Body of pancreas (tissue), 4 donors: ENCODE measurements around the gene URB1. TPM values are rescaled to one million over a fixed set of nuclear protein-coding genes. Genes with fewer than 3 reads are reported as not detected.
A peak's percentile ranks its signal among the peaks of the same experiment; 100 is the strongest.
"Not testable (repeated sequence)": the region's sequence is repeated elsewhere in the genome, so short reads cannot be mapped to it uniquely, and the experiment has no call there.

Experiments
- ATAC-seq: fragments of 150-250 bp; one replicate; pipeline ENCODE4 v1.9.1; 2016
- DNase-seq, 4 donors: peaks; one replicate each; pipeline ENCODE4 v3.0.0-alpha.2; 2019
- H3K27ac ChIP-seq, 4 donors: fragments of 200-600 bp; sonication (generic); 1 replicate in 3 of 4; 2 replicates in 1 of 4; pipeline versions ENCODE4 v1.5.1 to v1.6.1; 2016 to 2019; ENCODE audit warnings: mild to moderate bottlenecking in 1 of 4, mixed read lengths in 1 of 4, moderate library complexity in 1 of 4
- H3K27me3 ChIP-seq, 2 donors: fragments of 200-600 bp; sonication (generic); one replicate each; pipeline ENCODE4 v1.6.0; 2016; ENCODE audit warnings: mild to moderate bottlenecking in 1 of 2
- H3K36me3 ChIP-seq, 2 donors: fragments of 200-600 bp; sonication (generic); replicated peaks in 1 of 2; 2 replicates each; pipeline ENCODE4 v1.5.1; 2016; ENCODE audit warnings: low read depth in 2 of 2; ENCODE audit not compliant: insufficient read depth in 1 of 2
- H3K4me1 ChIP-seq: fragments of 200-600 bp; sonication (generic); one replicate; pipeline ENCODE4 v1.6.0; 2016
- H3K4me3 ChIP-seq, 2 donors: fragments of 200-600 bp; sonication (generic); 1 replicate in 1 of 2; 2 replicates in 1 of 2; pipeline ENCODE4 v1.5.1; 2016 to 2019
- H3K9me3 ChIP-seq, 3 donors: fragments of 200-600 bp; sonication (generic); 1 replicate in 2 of 3; 2 replicates in 1 of 3; pipeline ENCODE4 v1.5.1; 2016
- CTCF ChIP-seq, 7 experiments: fragments of 450-650 bp in 4 of 7; fragments of 200-600 bp in 3 of 7; sonication (generic) in 3 of 7; IDR thresholded peaks; one replicate each; pipeline ENCODE4 v1.5.1; 2016 to 2019; ENCODE audit warnings: antibody characterized with exemption in 7 of 7
- POLR2A ChIP-seq, 3 donors: fragments of 450-650 bp; IDR thresholded peaks; one replicate each; pipeline ENCODE4 v1.6.1; 2016; ENCODE audit warnings: antibody characterized with exemption in 3 of 3, mild to moderate bottlenecking in 2 of 3
- WGBS, 2 donors: methylation state at CpG; one replicate each; pipeline ENCODE4 v1.1.5; 2017; 5-methylcytosine and 5-hydroxymethylcytosine counted together
- intact Hi-C: fragments of 100-400 bp; cut with DNase I; formaldehyde crosslinking; loops from one replicate; pipeline ENCODE4 v1.15.1; 2023
- total RNA-seq, 2 donors: library from RNA; depleted of rRNA; stranded (reverse); fragments of >200 nt; gene quantifications; one replicate each; pipeline ENCODE4 v1.1.0, GENCODE V29; 2016

Gene URB1
- 10 to 100 TPM; 10.1 to 11.2 TPM for total RNA-seq

- H3K27ac ChIP-seq, result peak within 1 kb of the TSS; percentile 70 to 92 (median 82)
- WGBS, 2 donors, result 0 to 2% methylated on average over 18 to 56 of the region's 59 CpGs
- ATAC-seq, result peak; percentile 96
Measured at GRCh38 chr21:32392880-32393676, at the start of gene URB1. Gene URB1, minus strand, starts transcription at chr21:32393012. Its CDS starts 102 bp downstream, at chr21:32392910.

GRCh38 chr21:32437729-32438128 is 44.9 kb upstream of the URB1 start:
- H3K4me1 ChIP-seq, result peaks cover 8% of the 10 kb centered on the region
- intact Hi-C loops, result no loop called here
- TF ChIP-seq CTCF (IDR thresholded peaks at IDR 0.05), result no peak
- no peak for TF ChIP-seq POLR2A (IDR thresholded peaks at IDR 0.05)
- H3K4me3 ChIP-seq, result no peak overlapping the region
- H3K9me3 ChIP-seq, result no peaks in the 10 kb centered on the region
- WGBS, 2 donors, result 58 to 81% methylated on average over 12 of the region's 12 CpGs
- ATAC-seq (no peak), DNase-seq (no peak)
- no peak overlapping the region for H3K27ac ChIP-seq
- no peaks in the 10 kb centered on the region for H3K36me3 ChIP-seq
- H3K27me3 ChIP-seq, result no peaks in the 10 kb centered on the region

More at GRCh38 chr21:32392880-32393676, at the start of gene URB1:
- DNase-seq, result peak; percentile 92 to 94 (median 93)
- intact Hi-C loops, result no loop called here
- peak in 3 of 7 experiments; percentile 5 to 26 (median 20) for TF ChIP-seq CTCF (IDR thresholded peaks at IDR 0.05)
- TF ChIP-seq POLR2A (IDR thresholded peaks at IDR 0.05), result peak; percentile 30 to 87 (median 77)
- no peaks in the 10 kb centered on the region for H3K27me3 ChIP-seq
- H3K36me3 ChIP-seq, result no peaks in the 10 kb centered on the region
- H3K4me1 ChIP-seq, result peaks cover 29% of the 10 kb centered on the region
- no peaks in the 10 kb centered on the region for H3K9me3 ChIP-seq
- H3K4me3 ChIP-seq, result peak within 1 kb of the TSS; percentile 73 to 98

- peak; percentile 78 for ATAC-seq
- peak in 2 of 4 donors; percentile 19 to 54 for DNase-seq
- 29 to 43% methylated on average over 15 of the region's 15 CpGs for WGBS, 2 donors
- H3K4me3 ChIP-seq, H3K27me3 ChIP-seq, H3K36me3 ChIP-seq, H3K9me3 ChIP-seq, H3K4me1 ChIP-seq, intact Hi-C loops: not testable (repeated sequence)
- H3K27ac ChIP-seq, result peak overlapping the region in 2 of 4 donors; percentile 37 to 55
- TF ChIP-seq POLR2A (IDR thresholded peaks at IDR 0.05), result peak in 1 of 3 donors; percentile 9
Measured at GRCh38 chr21:32432982-32433660, 40.3 kb upstream of the URB1 start.

GRCh38 chr21:32427958-32428623 is 35.3 kb upstream of the URB1 start:
- no peaks in the 10 kb centered on the region for H3K9me3 ChIP-seq
- WGBS, 2 donors, result 54 to 60% methylated on average over 10 of the region's 10 CpGs
- ATAC-seq (no peak), DNase-seq (no peak)
- no peak overlapping the region for H3K4me3 ChIP-seq
- intact Hi-C loops, result no loop called here
- no peaks in the 10 kb centered on the region for H3K27me3 ChIP-seq
- TF ChIP-seq POLR2A (IDR thresholded peaks at IDR 0.05) (no peak), CTCF (IDR thresholded peaks at IDR 0.05) (no peak)
- H3K4me1 ChIP-seq, result peaks cover 9% of the 10 kb centered on the region
- peak overlapping the region in 2 of 4 donors; percentile 5 to 44 for H3K27ac ChIP-seq
- H3K36me3 ChIP-seq, result no peaks in the 10 kb centered on the region

GRCh38 chr21:32426592-32427051 is 33.8 kb upstream of the URB1 start:
- 70 to 72% methylated on average over 6 of the region's 6 CpGs for WGBS, 2 donors
- H3K4me3 ChIP-seq, result no peak overlapping the region
- H3K27ac ChIP-seq, result peak overlapping the region in 2 of 4 donors; percentile 42 to 50
- TF ChIP-seq CTCF (IDR thresholded peaks at IDR 0.05) (no peak), POLR2A (IDR thresholded peaks at IDR 0.05) (no peak)
- intact Hi-C loops, result no loop called here
- DNase-seq (no peak), ATAC-seq (no peak)
- H3K4me1 ChIP-seq, result peaks cover 3% of the 10 kb centered on the region
- H3K27me3 ChIP-seq, result no peaks in the 10 kb centered on the region
- H3K36me3 ChIP-seq, result no peaks in the 10 kb centered on the region
- H3K9me3 ChIP-seq, result no peaks in the 10 kb centered on the region
